ENCODE data around the gene RUNX3.

RUNX3 gene

DNA sequence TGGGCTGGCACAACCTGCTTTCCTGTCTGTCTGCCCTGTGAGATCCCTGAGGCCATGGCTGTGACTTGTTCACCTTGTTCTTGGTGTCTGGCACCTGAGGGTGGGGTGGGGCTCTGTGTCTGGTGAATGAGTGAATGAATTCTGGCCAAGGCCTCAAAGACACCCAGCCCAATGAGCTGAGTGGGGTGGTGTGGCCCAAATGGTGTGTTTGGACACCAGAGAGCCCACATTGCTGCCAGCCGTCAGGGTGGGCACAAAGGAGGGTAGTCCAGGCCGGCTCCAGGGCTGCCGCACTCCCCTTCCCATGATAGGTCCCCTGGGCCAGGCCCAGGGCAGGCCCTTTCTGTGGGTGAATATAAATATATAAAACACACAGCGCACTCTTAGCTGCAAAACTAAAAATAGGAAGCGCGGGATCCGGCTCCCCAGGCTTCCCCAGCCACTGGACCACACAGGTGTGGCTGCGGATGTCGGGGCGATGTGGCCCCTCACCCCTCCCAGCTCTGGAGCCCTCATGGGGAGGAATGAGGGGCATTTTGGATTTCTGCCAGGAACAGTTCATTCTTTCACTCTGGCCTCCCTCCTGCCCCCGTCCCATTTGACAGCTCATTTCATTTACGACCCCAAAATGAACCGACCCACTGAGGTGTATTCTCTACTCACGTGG lies 33.3 kb downstream of the RUNX3 start:
- no peaks in the 10 kb centered on the region for H3K27me3 ChIP-seq (ENCODE audit: insufficient read depth, low read depth, severe bottlenecking)
- TF ChIP-seq, protein P1, sequence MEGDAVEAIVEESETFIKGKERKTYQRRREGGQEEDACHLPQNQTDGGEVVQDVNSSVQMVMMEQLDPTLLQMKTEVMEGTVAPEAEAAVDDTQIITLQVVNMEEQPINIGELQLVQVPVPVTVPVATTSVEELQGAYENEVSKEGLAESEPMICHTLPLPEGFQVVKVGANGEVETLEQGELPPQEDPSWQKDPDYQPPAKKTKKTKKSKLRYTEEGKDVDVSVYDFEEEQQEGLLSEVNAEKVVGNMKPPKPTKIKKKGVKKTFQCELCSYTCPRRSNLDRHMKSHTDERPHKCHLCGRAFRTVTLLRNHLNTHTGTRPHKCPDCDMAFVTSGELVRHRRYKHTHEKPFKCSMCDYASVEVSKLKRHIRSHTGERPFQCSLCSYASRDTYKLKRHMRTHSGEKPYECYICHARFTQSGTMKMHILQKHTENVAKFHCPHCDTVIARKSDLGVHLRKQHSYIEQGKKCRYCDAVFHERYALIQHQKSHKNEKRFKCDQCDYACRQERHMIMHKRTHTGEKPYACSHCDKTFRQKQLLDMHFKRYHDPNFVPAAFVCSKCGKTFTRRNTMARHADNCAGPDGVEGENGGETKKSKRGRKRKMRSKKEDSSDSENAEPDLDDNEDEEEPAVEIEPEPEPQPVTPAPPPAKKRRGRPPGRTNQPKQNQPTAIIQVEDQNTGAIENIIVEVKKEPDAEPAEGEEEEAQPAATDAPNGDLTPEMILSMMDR (IDR thresholded peaks at IDR 0.05; ENCODE audit: low read depth, low read length) = no peak

DNA sequence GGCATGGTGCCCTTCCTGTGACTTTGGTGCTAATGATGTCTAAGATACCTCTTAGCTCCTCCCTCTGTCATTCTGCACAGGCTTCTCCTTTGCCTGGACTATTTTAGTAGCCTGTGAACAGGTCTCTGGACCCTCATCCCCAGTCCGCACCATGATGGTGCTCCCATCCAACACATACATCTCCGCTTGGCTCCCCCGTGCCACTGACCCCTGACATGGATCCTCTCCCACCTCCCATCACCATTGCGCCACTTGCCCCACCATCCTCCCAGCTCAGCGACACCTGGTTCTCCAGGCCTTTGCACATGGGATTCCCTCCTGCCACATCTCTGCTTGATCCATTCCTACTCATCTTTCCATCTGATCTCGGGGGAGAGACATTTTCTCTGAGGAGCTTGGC lies 33.9 kb downstream of the RUNX3 start:
- Histone ChIP-seq H3K9me3 (ENCODE audit: severe bottlenecking) (peaks cover 8% of the 10 kb centered on the region), H3K4me3 (ENCODE audit: low read depth, low read length) (no peak overlapping the region), H3K27ac (no peak overlapping the region), H3K36me3 (no peaks in the 10 kb centered on the region), H3K27me3 (ENCODE audit: insufficient read depth, low read depth, severe bottlenecking) (no peaks in the 10 kb centered on the region)
- DNase-seq = no peak
- TF ChIP-seq, protein P1 (IDR thresholded peaks at IDR 0.05; ENCODE audit: low read depth, low read length) = no peak

More for the DNA sequence above, 33.3 kb downstream of the RUNX3 start:
- peaks cover 6% of the 10 kb centered on the region for H3K9me3 ChIP-seq (ENCODE audit: severe bottlenecking)
- no peak overlapping the region for H3K27ac ChIP-seq
- DNase-seq = no peak
- H3K36me3 ChIP-seq = no peaks in the 10 kb centered on the region
- no peak overlapping the region for H3K4me3 ChIP-seq (ENCODE audit: low read depth, low read length)

DNA sequence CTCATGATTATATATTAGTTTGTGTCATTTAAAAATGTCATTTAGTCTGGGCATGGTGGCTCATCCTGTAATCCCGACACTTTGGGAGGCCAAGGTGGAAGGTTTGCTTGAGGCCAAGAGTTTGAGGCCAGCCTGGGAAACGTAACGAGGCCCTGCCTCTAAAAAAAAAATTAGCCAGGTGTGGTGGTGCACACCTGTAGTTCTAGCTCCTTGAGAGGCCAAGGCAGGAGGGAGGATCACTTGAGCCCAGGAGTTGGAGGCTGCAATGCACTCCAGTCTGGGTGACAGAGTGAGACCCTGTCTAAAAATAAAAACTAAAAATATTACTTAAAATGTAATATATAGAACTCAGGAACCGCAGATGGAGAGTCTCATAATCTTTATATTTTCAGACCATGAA lies 34.6 kb downstream of the RUNX3 start:
- DNase-seq = no peak
- H3K27ac ChIP-seq = no peak overlapping the region
- H3K9me3 ChIP-seq (ENCODE audit: severe bottlenecking) = peaks cover 8% of the 10 kb centered on the region
- no peak overlapping the region for H3K4me3 ChIP-seq (ENCODE audit: low read depth, low read length)
- no peaks in the 10 kb centered on the region for H3K27me3 ChIP-seq (ENCODE audit: insufficient read depth, low read depth, severe bottlenecking)
- TF ChIP-seq, protein P1 (IDR thresholded peaks at IDR 0.05; ENCODE audit: low read depth, low read length) = no peak
- no peaks in the 10 kb centered on the region for H3K36me3 ChIP-seq

DNA sequence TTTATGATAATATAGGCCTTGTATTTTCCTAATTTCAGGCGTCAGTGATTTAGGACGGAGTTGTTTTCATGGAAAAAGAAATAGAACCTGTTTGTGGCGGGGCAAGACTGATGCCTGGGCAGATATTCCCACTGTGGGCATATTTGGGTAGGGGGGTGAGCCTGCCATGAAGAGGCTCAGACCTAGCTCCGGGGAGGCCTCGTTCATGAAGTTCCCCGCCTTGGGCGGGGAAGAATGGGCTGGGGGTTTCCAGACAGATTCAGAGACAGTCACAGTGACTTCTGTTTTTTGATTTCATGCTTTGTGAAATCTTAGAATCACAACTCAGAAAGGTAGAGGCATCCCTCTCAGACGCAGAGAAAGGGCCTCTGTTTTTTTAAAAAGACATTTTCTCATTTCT lies 36.1 kb downstream of the RUNX3 start:
- no peak overlapping the region for H3K4me3 ChIP-seq (ENCODE audit: low read depth, low read length)
- H3K27ac ChIP-seq = no peak overlapping the region
- no peaks in the 10 kb centered on the region for H3K36me3 ChIP-seq
- peaks cover 8% of the 10 kb centered on the region for H3K9me3 ChIP-seq (ENCODE audit: severe bottlenecking)
- H3K27me3 ChIP-seq (ENCODE audit: insufficient read depth, low read depth, severe bottlenecking) = no peaks in the 10 kb centered on the region
- TF ChIP-seq, protein P1 (IDR thresholded peaks at IDR 0.05; ENCODE audit: low read depth, low read length) = no peak
- DNase-seq = no peak

DNA sequence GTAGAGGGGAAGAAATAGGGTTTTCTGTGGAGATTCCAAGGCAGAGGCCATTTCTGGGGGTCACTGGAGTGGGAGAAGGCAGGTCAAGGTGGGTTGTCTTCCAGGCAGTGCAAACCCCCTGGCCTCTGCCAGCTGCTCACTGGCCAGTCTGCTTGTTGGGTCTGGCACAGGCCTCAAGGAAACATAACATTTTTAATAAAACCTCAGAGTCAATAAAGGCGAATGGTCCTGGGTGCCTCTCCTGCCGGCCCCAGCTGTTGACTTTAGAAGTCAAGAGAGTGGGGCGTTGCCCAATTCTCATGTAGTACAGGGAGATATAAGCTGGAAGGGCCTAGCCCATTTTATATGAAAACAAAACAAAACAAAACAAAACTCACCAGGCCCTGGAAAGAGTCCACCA lies 36.6 kb downstream of the RUNX3 start:
- no peaks in the 10 kb centered on the region for H3K27me3 ChIP-seq (ENCODE audit: insufficient read depth, low read depth, severe bottlenecking)
- TF ChIP-seq, protein P1 (IDR thresholded peaks at IDR 0.05; ENCODE audit: low read depth, low read length) = no peak
- no peak for DNase-seq
- H3K27ac ChIP-seq = no peak overlapping the region
- no peaks in the 10 kb centered on the region for H3K36me3 ChIP-seq
- peaks cover 8% of the 10 kb centered on the region for H3K9me3 ChIP-seq (ENCODE audit: severe bottlenecking)
- no peak overlapping the region for H3K4me3 ChIP-seq (ENCODE audit: low read depth, low read length)

All from WERI-Rb-1 (cell line).